Panc1 (cell line): ENCODE data around the gene ACOT12. TPM values are rescaled to one million over a fixed set of nuclear protein-coding genes. Genes with fewer than 3 reads are reported as not detected.

Experiments used
- ATAC-seq: fragments of 200-7000 bp; cut with Tn5 transposase; 2 replicates; pipeline ENCODE4 v1.9.1; 2020; ENCODE audit warnings: mild to moderate bottlenecking, moderate library complexity
- BruUV-seq: library from RNA; stranded (reverse); fragments of 400-500 nt; replicated peaks from 2 replicates; lab custom pipeline; 2021; lab: Mats Ljungman, UMichigan
- CTCF ChIA-PET: fragments of 300-600 bp; sonication (Branson Sonifier 250); formaldehyde crosslinking; loops from one replicate; lab custom pipeline; 2022; ENCODE audit warnings: antibody characterized with exemption; lab: Charles Lee
- POLR2A ChIA-PET: fragments of 300-600 bp; sonication (Branson Sonifier 250); formaldehyde crosslinking; loops from one replicate; lab custom pipeline; 2022; ENCODE audit warnings: antibody characterized with exemption; lab: Charles Lee
- DNase-seq: peaks from one replicate; pipeline ENCODE4 v3.0.0-alpha.2; 2010; ENCODE audit warnings: low read depth, low spot score
- H3K27ac ChIP-seq: 2 replicates; pipeline ENCODE4 v1.5.1; 2011; ENCODE audit warnings: mild to moderate bottlenecking, low read length, inconsistent platforms
- H3K27me3 ChIP-seq: fragments of 200-500 bp; sonication (Bioruptor generic); 2 replicates; pipeline ENCODE4 v1.6.0; 2014; ENCODE audit warnings: low read length, inconsistent platforms; ENCODE audit not compliant: control insufficient read depth, insufficient read depth
- H3K36me3 ChIP-seq: fragments of 200-500 bp; sonication (Bioruptor generic); 2 replicates; pipeline ENCODE4 v1.5.1; 2014; ENCODE audit warnings: inconsistent platforms, mild to moderate bottlenecking, low read length, moderate library complexity; ENCODE audit not compliant: control insufficient read depth, insufficient read depth
- H3K4me1 ChIP-seq: 2 replicates; pipeline ENCODE4 v1.5.1; 2011; ENCODE audit warnings: inconsistent platforms, mild to moderate bottlenecking, low read length, moderate library complexity; ENCODE audit not compliant: control insufficient read depth, insufficient read depth
- H3K4me3 ChIP-seq, 2 experiments: 2 replicates each; pipeline ENCODE4 v1.5.1; 2011 to 2012; ENCODE audit warnings: low read depth in 2 of 2, low read length in 2 of 2, mild to moderate bottlenecking in 2 of 2, inconsistent platforms in 1 of 2, moderate library complexity in 1 of 2
- H3K9me3 ChIP-seq: fragments of 200-500 bp; sonication (Bioruptor generic); 2 replicates; pipeline ENCODE4 v1.5.1; 2014; ENCODE audit warnings: low read depth, mild to moderate bottlenecking, inconsistent platforms, low read length, moderate library complexity; ENCODE audit not compliant: control insufficient read depth, insufficient read depth
- POLR2AphosphoS5 ChIP-seq: IDR thresholded peaks from 2 replicates; pipeline ENCODE4 v1.6.1; 2012; ENCODE audit warnings: mild to moderate bottlenecking, low read depth, low read length, moderate library complexity
- SIN3A ChIP-seq: IDR thresholded peaks from 2 replicates; pipeline ENCODE4 v1.6.1; 2012; ENCODE audit warnings: low read depth, mild to moderate bottlenecking, low read length, moderate library complexity, borderline replicate concordance; ENCODE audit not compliant: insufficient read depth
- TCF7L2 ChIP-seq: IDR thresholded peaks from 2 replicates; pipeline ENCODE4 v1.6.1; 2011; ENCODE audit warnings: mild to moderate bottlenecking, low read depth, low read length, inconsistent platforms
- in situ Hi-C: cut with HindIII; loops from 2 replicates; pipeline ENCODE4 v1.10.0; 2016; ENCODE audit warnings: low sequenced_read_pairs, low pct_unique_long_range_greater_than_20kb
- intact Hi-C: fragments of 100-400 bp; cut with micrococcal nuclease; formaldehyde crosslinking; loops from one replicate; pipeline ENCODE4 v1.10.0; 2022; ENCODE audit not compliant: unreplicated experiment
- total RNA-seq: library from RNA; stranded (reverse); gene quantifications from one replicate; pipeline ENCODE4 v1.2.1, GENCODE V29; 2021; ENCODE audit not compliant: unreplicated experiment
- TF ChIP-seq, protein P1 (sequence below), 2 experiments: IDR thresholded peaks; 2 replicates each; pipeline ENCODE4 v1.6.1; 2011 to 2012; ENCODE audit warnings: low read depth in 2 of 2, control low read depth in 1 of 2, low read length in 1 of 2, mild to moderate bottlenecking in 1 of 2, moderate library complexity in 1 of 2; ENCODE audit not compliant: insufficient read depth in 1 of 2
- TF ChIP-seq, protein P2 (sequence below): fragments of 450-650 bp; IDR thresholded peaks from 2 replicates; pipeline ENCODE4 v1.5.1; 2017; ENCODE audit warnings: mild to moderate bottlenecking

ACOT12 gene
- total RNA-seq, 1 experiment from 2014 or later, result 0.74 TPM

DNA sequence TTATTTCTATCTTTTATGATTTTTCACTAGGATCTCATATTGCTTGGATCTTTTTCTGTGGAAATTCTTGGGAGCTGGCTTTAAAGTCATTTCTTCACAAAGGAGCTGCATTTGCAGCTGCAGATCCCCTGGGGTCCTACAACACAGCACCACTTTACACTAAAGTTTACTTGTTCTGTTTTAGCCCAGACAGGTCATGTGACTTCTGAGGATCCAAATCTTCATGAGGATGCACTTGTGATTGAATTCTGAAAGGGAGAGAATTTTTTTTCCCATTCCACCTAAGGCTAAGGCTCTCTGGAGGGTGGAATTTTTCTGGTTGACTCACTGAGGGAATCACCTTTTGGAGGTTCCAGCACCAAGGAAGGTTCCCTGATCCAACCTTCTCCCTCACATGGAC, 43.4 kb downstream of the ACOT12 start:
- CTCF ChIA-PET, result no interaction called here
- BruUV-seq, result no TSS peak

DNA sequence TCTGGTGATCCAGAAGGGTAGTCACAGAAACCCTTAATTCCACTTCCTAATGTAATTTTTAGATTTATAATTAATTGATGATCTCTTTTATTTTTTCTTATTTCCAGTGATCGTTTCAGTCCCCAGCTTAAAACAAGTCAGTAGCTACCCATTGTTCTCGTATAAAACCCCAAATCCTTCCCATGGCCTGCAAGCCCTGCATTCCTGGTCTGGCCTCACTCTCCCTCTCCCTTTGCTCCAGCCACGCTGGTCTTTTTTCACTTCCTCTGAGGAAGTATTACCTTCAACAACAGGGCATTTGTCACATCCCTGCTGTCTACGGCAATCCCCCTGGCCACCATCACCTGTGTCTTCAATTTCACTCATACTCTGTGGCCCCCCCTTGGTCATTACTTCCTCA, 44.8 kb downstream of the ACOT12 start:
- H3K9me3 ChIP-seq, result no peaks in the 10 kb centered on the region
- ATAC-seq (no peak), DNase-seq (no peak)
- in situ Hi-C loops (no loop called here), intact Hi-C loops (no loop called here)
- no peak overlapping the region for H3K4me3 ChIP-seq
- no peak for TF ChIP-seq SIN3A
- TF ChIP-seq, protein P1, sequence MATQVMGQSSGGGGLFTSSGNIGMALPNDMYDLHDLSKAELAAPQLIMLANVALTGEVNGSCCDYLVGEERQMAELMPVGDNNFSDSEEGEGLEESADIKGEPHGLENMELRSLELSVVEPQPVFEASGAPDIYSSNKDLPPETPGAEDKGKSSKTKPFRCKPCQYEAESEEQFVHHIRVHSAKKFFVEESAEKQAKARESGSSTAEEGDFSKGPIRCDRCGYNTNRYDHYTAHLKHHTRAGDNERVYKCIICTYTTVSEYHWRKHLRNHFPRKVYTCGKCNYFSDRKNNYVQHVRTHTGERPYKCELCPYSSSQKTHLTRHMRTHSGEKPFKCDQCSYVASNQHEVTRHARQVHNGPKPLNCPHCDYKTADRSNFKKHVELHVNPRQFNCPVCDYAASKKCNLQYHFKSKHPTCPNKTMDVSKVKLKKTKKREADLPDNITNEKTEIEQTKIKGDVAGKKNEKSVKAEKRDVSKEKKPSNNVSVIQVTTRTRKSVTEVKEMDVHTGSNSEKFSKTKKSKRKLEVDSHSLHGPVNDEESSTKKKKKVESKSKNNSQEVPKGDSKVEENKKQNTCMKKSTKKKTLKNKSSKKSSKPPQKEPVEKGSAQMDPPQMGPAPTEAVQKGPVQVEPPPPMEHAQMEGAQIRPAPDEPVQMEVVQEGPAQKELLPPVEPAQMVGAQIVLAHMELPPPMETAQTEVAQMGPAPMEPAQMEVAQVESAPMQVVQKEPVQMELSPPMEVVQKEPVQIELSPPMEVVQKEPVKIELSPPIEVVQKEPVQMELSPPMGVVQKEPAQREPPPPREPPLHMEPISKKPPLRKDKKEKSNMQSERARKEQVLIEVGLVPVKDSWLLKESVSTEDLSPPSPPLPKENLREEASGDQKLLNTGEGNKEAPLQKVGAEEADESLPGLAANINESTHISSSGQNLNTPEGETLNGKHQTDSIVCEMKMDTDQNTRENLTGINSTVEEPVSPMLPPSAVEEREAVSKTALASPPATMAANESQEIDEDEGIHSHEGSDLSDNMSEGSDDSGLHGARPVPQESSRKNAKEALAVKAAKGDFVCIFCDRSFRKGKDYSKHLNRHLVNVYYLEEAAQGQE (IDR thresholded peaks at IDR 0.05; ENCODE audit: insufficient read depth in 1 of 2, low read depth in 2 of 2, low read length in 1 of 2), result no peak
- TF ChIP-seq, protein P2, sequence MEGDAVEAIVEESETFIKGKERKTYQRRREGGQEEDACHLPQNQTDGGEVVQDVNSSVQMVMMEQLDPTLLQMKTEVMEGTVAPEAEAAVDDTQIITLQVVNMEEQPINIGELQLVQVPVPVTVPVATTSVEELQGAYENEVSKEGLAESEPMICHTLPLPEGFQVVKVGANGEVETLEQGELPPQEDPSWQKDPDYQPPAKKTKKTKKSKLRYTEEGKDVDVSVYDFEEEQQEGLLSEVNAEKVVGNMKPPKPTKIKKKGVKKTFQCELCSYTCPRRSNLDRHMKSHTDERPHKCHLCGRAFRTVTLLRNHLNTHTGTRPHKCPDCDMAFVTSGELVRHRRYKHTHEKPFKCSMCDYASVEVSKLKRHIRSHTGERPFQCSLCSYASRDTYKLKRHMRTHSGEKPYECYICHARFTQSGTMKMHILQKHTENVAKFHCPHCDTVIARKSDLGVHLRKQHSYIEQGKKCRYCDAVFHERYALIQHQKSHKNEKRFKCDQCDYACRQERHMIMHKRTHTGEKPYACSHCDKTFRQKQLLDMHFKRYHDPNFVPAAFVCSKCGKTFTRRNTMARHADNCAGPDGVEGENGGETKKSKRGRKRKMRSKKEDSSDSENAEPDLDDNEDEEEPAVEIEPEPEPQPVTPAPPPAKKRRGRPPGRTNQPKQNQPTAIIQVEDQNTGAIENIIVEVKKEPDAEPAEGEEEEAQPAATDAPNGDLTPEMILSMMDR, result no peak
- no peak for TF ChIP-seq TCF7L2
- TF ChIP-seq POLR2AphosphoS5, result no peak
- ChIA-PET CTCF (interaction anchor here (0.5 kb wide), 1 partner anchor 76 kb away, joined by 5 read pairs; no protein-coding TSS in a partner anchor), POLR2A (no interaction called here)
- no peaks in the 10 kb centered on the region for H3K4me1 ChIP-seq
- H3K36me3 ChIP-seq, result no peaks in the 10 kb centered on the region
- H3K27ac ChIP-seq, result no peak overlapping the region
- H3K27me3 ChIP-seq, result no peaks in the 10 kb centered on the region
- BruUV-seq, result no TSS peak

More for the DNA sequence above, 43.4 kb downstream of the ACOT12 start:
- Histone ChIP-seq H3K36me3 (no peaks in the 10 kb centered on the region), H3K27me3 (no peaks in the 10 kb centered on the region), H3K9me3 (no peaks in the 10 kb centered on the region), H3K4me3 (no peak overlapping the region), H3K4me1 (no peaks in the 10 kb centered on the region), H3K27ac (no peak overlapping the region)
- intact Hi-C loops, result no loop called here
- in situ Hi-C loops, result no loop called here
- ATAC-seq (no peak), DNase-seq (no peak)
- POLR2A ChIA-PET, result no interaction called here
- TF ChIP-seq, protein P1 (IDR thresholded peaks at IDR 0.05; ENCODE audit: insufficient read depth in 1 of 2, low read depth in 2 of 2, low read length in 1 of 2), result no peak
- TF ChIP-seq POLR2AphosphoS5 (no peak), SIN3A (no peak), TCF7L2 (no peak)
- TF ChIP-seq, protein P2, result no peak
